GM21367 (cell line): ENCODE results near the gene NBPF1.
"Not testable (repeated sequence)": the region's sequence is repeated elsewhere in the genome, so short reads cannot be mapped to it uniquely, and the experiment has no call there.

ENCODE experiments used
- ATAC-seq: cut with Tn5 transposase; IDR thresholded peaks from one replicate; pipeline ENCODE4 v1.9.1; 2021; ENCODE audit not compliant: unreplicated experiment

The NBPF1 gene

DNA sequence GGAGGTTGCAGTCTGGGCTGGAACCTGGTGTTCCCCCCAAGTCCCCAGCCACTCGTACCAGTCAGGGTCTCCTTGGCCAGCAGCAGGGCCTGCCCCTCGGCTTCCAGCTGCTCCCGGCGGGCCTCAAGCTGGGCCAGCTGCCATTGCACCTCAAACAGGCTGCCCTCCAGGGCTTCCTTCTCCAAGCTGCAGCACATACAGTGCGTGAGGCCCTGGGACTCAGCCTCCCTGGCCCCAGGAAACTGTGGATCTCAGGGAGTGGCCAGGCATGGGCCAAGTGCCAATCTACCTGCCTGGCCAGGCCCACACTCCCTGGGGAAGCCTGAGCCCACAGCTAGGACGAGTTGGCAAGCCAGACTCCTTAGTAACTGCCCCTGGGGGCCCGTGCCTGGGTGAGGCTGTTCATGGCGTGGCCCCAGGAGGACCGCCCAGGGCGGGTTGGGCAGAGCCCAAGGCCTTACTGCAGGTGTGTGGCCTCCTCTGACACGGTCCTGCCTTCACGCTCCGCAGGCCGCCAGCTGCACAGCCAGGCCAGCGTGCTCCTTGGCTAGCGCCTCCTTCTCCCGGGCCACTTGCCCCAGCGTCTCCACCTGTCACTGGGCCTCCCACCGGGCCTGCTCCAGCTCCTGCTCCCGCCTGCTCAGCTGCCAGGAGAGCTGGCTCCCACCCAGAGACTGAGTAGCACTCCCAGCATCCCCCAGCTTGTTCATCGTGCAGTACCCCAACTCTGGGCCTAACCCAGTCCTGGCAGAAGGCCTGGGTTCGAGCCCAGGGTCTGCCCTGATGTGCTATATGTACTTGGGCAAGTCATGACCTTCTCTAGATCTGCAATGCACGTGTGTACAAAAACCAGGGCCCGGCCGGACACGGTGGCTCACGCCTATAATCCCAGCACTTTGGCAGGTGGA, 10.7 kb upstream of the NBPF1 start:
- ATAC-seq: not testable (repeated sequence)

DNA sequence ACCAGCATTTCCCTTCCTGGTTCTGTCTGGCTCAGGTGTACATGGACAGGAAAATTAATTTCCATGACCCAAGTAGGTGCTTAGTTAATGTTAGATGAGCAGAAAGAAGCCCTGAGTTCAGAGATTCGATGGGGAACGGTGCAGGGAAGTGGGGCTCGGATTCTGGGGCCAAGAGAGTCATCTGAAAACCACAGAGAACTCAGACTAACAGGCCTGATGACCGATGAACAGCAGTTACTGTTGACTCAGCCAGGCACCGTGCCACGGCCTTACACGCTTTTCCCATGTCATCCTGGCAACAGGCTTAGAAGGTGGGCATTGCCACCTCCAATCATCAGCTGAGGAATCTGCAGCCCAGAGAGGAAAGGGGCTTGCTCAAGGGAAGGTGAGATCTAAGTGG, 10.0 kb upstream of the NBPF1 start:
- ATAC-seq: not testable (repeated sequence)

DNA sequence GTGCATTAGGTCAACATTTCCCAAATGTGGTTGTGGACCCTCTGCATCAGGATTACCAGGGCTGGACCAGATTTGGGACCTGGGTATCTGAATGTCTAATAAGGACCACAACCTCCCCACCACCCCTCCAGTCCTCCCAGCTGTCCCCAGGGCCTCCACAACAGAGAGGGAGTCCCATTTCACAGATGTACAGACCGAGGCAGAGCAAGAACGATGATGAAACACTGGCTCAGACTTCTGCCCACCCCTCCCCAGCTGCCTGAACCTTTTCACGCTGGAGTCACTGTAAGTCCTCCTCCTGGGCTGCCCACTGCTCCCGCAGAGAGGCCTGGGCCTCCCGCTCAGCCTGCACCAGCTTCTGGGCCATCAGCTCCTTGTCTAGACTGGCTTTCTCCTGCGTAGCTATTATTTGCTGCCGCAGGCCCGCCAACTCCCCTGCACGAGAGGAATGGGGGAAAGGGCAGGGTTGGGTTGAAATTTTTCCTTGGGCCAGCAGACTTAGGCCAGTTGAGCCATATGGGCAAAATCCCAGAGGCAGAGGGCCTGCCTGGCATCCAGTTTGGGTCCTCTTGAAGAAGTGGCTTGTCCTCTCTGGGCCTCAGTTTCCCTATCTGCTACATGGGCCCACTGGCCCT, 8.4 kb upstream of the NBPF1 start:
- ATAC-seq: not testable (repeated sequence)

DNA sequence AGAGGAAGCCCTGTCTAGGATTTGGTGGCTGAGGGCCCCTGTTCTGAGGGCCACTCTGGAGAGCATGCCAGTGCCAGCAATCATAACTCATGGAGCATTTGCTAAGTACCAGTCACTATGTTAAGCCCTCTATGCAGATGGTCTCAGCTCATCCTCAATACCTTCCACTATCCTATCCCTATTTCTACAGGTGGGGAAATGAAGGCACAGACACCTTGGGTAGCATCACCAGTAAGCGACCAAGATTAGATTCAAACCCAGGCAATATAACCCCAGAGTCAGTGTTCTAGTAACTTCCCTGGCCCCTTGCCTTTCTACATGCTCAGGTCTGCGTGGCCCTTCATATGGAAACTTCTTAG, 7.9 kb upstream of the NBPF1 start:
- no peak for ATAC-seq

DNA sequence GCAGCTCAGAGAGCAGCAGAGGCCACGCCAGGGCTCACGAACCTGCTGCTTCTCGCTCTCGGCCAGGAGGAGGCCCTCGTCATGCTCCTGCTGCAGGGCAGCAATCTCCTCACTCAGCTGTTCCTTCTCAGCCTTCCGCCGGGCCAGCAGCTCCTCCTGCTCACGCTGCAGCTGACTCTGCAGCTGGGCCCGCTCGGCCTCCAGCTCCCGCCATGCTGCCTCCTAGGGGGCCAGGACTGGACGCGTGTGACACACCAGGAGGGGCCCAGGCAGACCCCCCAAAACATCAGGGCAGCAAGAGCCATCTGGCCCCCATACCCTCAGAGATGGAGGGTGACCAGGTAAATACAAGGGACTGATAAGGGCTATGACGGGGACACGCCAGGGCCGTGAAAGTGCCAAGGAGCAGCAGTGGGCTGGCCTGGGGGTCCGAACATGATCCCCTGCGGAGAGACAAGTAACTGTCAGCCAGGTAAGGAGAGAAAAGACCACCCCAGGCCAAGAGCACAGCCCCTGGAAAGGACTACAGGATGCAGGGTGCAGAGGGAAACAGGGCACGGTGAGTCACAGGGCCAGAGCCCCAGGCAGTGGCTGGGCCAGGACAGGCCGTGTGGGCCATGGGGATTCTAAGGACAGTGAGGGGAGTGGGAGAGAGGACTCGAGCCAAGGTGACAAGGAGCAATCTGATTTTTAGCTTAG, 6.6 kb upstream of the NBPF1 start:
- ATAC-seq: not testable (repeated sequence)

DNA sequence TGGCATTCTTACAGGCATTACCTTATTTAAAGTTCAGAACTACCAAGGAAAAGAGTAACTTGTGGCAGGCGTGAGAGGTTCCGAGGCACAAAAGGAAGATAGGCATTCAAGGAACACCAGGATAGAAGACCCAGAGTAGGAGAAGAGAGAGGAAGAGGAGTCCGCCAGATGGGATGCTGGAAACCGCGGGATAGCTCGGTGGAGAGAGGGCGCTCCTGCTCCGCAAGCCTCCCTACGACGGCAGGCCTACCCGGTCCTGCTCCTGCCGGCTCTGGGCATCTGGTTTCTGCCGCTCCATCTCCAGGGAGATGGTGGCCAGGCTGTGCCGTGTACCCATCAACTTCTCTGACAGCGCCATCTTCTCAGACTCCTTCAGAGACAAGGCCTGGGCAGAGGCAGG, 5.4 kb upstream of the NBPF1 start:
- no peak for ATAC-seq

DNA sequence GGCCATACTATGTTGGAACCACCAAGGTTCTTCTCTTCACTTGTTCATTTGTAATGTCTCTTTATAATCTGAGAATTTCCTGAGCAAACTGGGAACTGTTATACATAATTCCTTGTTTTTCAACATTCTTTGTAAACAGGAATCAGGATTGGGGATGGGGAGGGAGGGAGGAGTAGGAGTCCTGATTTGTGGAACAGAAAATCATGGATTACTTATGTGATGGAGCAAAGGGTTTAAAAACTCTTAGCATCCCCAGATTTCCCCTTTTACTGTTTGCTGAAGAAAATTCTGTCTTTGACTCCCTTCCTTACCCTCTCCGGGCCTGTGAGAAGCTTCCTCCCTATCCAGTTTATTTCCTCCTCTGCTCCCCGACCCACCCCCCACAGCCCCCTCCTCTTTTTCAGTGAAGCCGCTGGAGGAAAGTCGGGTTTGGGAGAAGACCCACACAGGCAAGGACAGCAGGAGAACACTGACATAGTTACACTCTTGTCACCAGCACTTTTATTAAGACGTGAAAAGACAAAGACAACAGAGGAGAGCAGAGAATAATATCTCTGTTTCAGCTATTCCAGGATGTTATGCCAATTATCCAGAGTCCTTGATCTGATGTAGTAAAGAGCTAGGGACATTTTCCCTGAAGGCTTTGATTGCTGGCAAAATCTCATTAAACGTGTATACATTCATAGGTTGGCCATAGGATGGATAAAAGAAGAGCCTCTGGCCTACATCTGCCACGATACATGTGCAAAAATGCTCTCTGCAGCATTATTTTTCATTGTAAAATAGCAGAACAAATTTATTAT, 4.6 kb upstream of the NBPF1 start:
- no peak for ATAC-seq

DNA sequence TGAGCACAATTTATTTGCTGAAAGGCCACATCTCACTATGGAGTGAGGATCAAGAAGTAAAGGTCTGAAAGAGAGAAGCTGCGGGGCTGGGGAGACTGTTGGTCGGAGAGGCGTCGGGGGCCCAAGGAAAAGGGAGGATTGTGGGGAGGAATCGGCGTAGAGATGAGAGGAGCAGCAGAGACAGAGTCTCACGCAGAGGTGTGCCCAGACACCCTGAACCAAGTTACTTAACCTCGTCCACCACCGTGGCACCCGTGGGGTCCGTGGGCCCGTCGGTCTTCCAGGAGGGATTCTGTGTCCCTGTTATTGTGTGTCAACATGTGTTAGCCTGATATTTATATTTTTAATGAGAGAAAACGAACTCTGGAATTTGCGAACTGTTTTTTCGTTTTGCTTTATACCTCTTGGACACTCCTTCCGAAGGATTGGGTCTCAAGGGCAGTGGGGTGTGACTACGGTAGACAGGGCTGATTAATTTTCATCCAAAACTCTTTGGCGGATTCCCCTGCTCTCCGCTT, 3.8 kb upstream of the NBPF1 start:
- no peak for ATAC-seq

DNA sequence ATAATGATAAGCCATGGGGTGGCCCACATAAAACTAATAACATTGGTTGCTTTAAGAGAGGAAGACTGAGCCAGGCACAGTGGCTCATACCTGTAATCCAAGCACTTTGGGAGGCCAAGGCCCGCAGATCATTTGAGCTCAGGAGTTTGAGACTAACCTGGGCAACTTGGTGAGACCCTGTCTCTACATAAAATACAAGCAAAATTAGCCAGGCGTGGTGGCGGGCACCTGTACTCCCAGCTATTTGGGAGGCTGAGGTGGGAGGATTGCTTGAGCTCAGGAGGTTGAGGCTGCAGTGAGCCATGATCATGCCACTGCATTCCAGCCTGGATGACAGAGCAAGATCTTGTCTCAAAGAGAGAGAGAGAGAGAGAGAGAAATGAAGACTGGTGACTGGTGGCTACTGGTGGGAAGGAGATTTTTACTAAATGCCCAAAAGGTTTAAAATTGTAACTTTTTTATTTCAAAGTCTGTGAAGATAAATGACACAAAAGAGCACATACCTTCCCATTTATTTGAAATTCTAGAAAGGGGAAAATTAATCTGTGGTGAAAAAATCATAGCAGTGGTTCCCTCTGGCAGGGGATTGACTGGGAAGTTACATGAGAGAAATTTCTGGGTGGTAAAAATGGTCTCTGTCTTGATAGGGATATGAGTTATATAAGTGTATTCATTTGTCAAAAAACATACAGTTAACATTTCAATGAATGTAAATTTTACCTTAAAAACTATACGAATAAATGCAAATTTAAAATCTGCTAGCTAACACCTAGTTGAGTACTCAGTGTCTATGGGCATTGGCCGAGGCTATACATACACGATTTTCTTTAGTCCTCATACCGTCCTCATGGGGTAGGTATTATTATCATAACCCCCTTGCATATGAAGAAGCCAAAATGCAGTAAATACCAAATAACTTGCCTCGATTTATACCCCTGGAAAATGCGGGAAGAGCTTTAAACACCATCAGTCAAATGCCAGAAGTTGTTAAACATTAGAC, 2.2 kb upstream of the NBPF1 start:
- ATAC-seq: no peak

DNA sequence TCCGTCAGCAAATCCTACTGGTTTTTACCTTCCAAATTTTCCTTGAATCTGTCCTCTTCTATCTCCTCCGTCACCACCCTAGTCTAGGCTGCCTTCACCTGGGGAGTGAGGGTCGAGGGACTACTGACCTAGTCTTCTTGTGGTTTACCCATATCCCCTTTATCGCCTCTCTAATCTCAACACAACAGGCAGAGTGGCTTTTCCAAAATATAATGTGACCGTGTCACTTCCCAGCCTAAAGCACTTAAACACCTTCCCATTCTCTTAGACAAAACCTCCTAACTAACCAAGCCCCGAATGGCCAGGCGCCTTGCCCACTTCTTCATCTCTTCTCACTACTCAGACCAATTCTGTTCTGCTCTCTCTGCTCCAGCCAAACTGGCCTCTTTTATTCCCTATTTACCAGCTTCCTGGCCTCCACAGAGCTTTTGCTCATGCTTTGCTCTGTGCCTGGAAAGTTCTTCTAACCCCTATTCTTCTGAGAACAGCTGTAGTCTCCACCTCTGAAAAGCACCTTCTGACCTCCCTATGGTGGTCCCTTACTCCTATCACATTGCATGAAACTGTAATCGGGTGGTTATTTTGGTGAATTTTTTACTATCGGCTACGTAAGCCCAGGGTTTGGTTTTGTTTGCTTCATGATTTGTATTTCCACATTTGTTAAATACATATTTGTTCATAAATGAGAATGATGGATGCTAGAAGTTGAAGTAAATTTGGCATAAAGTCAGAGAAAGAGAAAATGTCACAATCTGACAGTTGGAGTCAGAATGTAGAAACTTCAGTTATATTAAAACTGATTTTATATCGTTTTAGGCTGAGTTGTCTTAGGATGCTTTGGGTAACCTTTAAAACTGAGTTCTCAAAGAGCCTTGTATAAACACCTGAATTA, 1.2 kb upstream of the NBPF1 start:
- no peak for ATAC-seq

DNA sequence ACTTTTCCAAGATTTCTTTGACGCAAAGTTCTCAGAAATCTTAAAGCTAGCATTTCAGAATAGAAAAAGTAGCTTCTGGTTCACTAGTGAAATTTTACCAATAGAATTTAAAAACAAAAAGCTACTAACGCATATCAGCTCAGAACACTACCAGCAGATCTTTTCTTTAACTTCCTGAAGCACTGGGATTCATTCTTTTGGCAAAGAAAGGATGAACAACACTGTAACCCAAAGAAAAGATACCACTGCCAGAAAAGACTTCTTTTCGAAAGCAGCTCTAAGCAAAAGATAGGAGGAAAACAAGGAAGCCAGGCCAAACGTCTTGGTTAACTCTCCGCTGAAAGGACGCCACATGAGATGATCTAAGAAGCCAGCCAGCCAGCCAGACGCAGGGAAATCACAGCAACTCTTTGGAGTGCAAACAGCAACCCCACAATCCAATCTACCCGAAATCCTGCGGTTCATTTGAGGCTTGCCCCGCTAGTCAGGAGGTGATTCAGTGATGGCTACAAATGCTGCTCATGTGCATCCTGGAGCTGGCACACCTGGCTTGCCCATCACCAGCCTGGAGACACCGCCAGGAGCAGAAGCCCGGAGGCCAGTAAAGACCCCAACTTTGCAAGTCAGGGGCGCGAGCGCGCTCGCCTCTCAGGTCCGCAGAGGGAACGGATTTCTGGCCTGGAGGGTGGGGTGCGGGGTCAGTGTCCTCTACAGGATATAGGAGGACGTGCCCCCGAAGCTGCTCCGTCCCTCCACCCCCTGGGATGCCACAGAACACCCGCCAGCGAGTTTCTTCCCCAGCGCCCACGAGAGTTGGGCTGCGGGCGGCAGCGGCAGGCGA, 812 bp downstream of the NBPF1 start:
- ATAC-seq: peak; percentile 5

DNA sequence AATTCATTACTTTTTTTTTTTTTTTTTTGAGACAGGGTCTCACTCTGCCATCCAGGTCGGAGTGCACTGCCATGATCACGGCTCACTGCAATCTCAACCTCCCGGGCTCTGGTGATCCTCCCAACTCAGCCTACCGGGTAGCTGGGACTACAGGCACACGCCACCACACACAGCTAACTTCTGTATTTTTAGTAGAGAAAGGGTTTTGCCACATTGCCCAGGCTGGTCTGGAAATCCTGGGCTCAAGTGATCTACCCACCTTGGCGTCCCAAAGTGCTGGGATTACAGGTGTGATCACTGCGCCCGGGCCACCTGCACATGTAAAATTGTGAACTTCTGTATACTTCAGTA, 1.4 kb downstream of the NBPF1 start:
- not testable (repeated sequence) for ATAC-seq

DNA sequence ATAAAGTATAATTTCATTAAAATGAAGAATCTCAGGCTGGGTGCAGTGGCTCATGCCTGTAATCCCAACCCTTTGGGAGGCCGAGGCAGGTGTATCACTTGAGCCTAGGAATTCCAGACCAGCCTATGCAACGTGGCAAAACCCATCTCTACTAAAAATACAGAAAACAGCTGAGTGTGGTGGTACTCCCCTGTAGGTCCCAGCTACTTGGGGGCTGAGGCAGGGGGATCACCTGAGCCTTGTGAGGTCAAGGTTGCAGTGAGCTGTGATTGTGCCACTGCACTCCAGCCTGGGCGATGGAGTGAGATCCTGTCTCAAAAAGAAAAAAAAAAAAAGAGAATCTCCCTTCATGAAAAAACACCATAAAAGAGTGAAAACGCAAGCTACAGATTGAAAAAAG, 2.2 kb downstream of the NBPF1 start:
- ATAC-seq: not testable (repeated sequence)

DNA sequence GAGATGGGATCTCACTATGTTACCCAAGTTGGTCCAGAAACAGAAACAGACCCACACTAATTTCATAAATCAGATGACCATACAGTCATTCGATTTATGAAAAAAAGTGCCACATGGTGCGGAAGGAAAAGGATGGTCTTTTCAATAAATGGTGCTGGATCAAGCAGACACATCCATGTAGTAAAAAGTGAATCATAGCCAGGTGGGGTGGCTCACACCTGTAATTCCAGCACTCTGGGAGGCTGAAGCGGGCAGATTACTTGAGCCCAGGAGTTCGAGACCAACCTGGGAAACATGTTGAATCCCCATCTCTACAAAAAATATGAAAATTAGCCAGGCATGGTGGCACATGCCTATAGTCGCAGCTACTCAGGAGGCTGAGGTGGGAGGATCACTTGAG, 2.8 kb downstream of the NBPF1 start:
- not testable (repeated sequence) for ATAC-seq

DNA sequence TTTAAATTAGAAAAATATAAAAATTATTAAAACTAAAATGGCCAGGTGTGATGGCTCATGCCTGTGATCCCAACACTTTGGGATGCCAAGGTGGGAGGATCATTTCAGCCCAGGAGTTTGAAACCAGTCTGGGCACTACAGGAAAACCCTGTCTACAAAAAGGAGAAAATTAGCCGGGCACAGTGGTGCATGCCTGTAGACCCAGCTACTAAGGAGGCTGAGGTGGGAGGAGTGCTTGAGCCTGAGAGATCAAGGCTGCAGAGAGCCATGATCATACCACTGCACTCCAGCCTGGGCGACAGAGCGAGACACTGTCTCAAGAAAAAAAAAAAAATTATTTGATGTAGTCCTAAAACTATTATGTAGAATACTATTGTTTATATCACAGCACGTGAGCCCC, 3.6 kb downstream of the NBPF1 start:
- ATAC-seq: not testable (repeated sequence)

DNA sequence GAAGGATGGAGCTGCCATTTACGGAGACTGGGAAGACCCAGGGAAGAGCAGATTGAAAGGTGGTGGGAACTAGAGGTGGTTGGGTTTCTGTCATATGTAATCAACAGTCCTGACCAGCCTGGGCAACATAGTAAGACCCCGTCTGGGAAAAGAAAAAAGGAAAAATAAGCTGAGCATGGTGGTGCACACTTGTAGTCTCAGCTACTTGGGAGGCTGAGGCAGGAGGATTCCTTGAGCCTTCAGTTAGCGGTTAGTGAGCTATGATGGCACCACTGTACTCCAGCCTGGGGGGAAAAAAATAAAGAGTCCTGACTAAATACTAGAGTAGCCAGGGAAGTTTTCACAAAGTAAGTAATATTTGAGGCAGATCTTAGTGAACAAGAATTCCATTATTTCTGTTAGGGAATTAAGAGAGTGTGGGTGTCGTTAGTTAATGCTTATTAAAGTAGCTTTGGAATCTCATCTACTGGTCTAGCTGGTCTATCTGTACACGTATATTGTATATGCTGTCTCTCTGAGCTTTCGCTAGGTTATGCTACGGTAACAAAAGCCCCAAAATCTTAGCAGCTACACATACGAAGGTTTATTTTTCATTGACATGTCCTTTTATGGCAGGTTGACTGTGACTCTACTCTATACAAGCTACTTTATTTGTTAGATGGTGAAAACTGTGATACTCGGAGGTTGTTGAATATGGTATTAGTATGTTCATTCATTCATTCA, 4.4 kb downstream of the NBPF1 start:
- no peak for ATAC-seq
